ENCODE results near the gene SH3PXD2B. TPM values are rescaled to one million over a fixed set of nuclear protein-coding genes. Genes with fewer than 3 reads are reported as not detected.

Gene SH3PXD2B
- total RNA-seq, 1 experiment from 2014 or later, result 64.1 TPM

DNA sequence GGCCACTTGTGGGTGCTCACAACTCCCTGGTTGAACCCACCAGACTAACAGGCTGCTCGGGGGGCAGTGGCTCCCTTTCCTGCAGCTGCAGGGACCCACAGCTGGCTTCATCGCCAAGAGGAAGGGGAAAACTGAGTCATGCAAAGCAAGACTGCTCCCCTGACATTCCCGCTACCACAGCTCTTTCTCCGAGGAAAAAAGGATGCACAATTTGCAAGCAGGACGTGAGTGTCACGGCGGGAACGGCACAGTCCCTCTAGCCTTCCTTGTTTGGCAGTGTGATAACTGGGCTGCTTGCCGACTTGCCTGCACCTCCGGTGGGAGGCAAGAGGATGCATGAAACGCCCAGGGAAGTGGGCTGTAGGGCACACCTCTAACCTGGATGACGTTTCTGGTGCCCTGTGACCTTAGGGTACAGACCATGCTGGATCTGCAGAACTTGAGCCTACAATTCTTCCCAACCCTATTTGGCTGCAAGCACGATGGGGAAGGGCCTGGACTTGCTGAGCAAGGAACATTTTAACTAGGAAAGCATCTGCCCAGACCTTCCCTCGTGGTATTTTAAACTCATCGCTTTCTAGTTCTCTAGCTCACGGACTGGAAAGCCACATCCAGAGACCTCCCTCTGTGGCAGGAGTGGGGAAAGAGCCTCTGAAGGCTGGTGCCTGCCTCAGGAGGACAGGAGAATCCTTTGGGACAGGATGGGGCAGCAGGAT is 7.8 kb downstream of the SH3PXD2B start (continued):
- TF ChIP-seq, protein P1, sequence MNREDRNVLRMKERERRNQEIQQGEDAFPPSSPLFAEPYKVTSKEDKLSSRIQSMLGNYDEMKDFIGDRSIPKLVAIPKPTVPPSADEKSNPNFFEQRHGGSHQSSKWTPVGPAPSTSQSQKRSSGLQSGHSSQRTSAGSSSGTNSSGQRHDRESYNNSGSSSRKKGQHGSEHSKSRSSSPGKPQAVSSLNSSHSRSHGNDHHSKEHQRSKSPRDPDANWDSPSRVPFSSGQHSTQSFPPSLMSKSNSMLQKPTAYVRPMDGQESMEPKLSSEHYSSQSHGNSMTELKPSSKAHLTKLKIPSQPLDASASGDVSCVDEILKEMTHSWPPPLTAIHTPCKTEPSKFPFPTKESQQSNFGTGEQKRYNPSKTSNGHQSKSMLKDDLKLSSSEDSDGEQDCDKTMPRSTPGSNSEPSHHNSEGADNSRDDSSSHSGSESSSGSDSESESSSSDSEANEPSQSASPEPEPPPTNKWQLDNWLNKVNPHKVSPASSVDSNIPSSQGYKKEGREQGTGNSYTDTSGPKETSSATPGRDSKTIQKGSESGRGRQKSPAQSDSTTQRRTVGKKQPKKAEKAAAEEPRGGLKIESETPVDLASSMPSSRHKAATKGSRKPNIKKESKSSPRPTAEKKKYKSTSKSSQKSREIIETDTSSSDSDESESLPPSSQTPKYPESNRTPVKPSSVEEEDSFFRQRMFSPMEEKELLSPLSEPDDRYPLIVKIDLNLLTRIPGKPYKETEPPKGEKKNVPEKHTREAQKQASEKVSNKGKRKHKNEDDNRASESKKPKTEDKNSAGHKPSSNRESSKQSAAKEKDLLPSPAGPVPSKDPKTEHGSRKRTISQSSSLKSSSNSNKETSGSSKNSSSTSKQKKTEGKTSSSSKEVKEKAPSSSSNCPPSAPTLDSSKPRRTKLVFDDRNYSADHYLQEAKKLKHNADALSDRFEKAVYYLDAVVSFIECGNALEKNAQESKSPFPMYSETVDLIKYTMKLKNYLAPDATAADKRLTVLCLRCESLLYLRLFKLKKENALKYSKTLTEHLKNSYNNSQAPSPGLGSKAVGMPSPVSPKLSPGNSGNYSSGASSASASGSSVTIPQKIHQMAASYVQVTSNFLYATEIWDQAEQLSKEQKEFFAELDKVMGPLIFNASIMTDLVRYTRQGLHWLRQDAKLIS (CRISPR knock-in tag; IDR thresholded peaks at IDR 0.05; ENCODE audit: borderline replicate concordance), result no peak

DNA sequence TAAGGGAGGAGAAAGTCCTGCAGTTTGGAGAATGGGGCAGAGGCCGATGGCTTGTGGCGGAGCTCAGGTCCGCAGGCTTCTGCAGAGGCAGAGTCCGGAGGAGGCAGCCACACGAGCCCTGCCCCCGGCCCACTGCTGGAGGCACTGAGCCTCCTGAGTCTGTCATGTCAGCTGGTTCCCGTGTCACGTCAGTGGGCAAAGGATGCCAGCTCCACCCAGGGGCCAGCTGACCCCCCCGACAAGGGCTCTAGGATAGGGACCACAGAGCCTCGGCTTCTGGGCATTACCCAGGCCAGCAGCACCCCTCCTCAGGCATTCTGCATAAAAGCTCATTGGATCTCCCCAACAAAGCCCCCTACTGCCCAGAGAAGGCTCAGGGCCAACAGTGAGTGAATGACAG is 8.5 kb downstream of the SH3PXD2B start:
- H3K36me3 Mint-ChIP-seq, result no peaks in the 10 kb centered on the region; the same call in 1 of the 2 replicates
- H3K9me3 Mint-ChIP-seq, result no peaks in the 10 kb centered on the region
- no peak overlapping the region for H3K27ac Mint-ChIP-seq
- no peak for DNase-seq (ENCODE audit: low spot score)
- TF ChIP-seq, protein P2, sequence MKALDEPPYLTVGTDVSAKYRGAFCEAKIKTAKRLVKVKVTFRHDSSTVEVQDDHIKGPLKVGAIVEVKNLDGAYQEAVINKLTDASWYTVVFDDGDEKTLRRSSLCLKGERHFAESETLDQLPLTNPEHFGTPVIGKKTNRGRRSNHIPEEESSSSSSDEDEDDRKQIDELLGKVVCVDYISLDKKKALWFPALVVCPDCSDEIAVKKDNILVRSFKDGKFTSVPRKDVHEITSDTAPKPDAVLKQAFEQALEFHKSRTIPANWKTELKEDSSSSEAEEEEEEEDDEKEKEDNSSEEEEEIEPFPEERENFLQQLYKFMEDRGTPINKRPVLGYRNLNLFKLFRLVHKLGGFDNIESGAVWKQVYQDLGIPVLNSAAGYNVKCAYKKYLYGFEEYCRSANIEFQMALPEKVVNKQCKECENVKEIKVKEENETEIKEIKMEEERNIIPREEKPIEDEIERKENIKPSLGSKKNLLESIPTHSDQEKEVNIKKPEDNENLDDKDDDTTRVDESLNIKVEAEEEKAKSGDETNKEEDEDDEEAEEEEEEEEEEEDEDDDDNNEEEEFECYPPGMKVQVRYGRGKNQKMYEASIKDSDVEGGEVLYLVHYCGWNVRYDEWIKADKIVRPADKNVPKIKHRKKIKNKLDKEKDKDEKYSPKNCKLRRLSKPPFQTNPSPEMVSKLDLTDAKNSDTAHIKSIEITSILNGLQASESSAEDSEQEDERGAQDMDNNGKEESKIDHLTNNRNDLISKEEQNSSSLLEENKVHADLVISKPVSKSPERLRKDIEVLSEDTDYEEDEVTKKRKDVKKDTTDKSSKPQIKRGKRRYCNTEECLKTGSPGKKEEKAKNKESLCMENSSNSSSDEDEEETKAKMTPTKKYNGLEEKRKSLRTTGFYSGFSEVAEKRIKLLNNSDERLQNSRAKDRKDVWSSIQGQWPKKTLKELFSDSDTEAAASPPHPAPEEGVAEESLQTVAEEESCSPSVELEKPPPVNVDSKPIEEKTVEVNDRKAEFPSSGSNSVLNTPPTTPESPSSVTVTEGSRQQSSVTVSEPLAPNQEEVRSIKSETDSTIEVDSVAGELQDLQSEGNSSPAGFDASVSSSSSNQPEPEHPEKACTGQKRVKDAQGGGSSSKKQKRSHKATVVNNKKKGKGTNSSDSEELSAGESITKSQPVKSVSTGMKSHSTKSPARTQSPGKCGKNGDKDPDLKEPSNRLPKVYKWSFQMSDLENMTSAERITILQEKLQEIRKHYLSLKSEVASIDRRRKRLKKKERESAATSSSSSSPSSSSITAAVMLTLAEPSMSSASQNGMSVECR (CRISPR knock-in tag; IDR thresholded peaks at IDR 0.05; ENCODE audit: borderline replicate concordance), result no peak
- TF ChIP-seq, protein P3, sequence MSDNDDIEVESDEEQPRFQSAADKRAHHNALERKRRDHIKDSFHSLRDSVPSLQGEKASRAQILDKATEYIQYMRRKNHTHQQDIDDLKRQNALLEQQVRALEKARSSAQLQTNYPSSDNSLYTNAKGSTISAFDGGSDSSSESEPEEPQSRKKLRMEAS (CRISPR knock-in tag; IDR thresholded peaks at IDR 0.05), result no peak
- no peak for TF ChIP-seq RORB (CRISPR knock-in tag; IDR thresholded peaks at IDR 0.05)
- no peak overlapping the region for H3K4me3 Mint-ChIP-seq
- no peak; the same call in 1 of the 2 replicates for ATAC-seq
- no peaks in the 10 kb centered on the region for H3K27me3 Mint-ChIP-seq (ENCODE audit: low read depth)
- ChIA-PET POLR2A (no interaction called here), CTCF (interaction anchor here (1.2 kb wide), 1 partner anchor 112 kb away, joined by 4 read pairs; no protein-coding TSS in a partner anchor)
- H3K4me1 Mint-ChIP-seq, result peaks cover 35% of the 10 kb centered on the region

DNA sequence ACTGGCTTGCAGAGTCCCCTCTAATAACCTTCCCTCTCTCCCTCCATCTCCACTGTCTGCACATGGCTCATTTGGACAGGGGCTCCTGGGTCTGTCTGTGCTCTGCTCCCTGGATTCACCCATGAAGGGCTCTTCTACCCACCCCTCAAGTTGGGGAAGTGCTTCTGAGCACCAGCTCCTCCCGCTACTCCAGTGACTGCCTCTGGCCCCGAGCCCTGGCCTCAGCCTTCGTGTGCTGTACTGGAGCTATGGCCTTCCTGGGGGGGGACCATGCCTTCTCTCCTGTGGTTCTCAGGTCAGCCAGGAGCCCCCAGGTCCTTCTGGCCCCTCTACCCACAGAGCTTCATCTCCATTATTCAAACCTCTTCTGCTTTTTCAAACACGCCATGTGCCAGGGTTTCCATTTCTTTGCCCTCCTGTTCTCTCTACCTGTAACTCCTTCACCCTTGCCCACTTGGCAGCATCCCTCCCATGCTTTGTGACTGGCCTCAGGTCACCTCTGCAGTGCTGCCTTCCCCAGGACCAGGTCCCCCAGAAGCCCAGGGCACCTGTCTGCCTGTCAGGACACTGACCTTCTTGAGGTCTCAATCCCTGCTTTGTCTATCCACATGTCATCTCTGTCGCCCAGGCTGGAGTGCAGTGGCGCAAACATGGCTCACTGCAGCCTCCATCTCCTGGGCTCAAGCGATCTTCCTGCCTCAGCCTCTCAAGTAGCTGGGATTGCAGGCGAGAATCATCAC is 9.5 kb downstream of the SH3PXD2B start:
- no peak for TF ChIP-seq JUN (CRISPR knock-in tag; IDR thresholded peaks at IDR 0.05)
- TF ChIP-seq ZMAT4 (CRISPR knock-in tag; IDR thresholded peaks at IDR 0.05), result no peak
- no peak for TF ChIP-seq SMAD4 (CRISPR knock-in tag; IDR thresholded peaks at IDR 0.05)
- TF ChIP-seq PRRX2 (CRISPR knock-in tag; IDR thresholded peaks at IDR 0.05), result no peak
- no peak for TF ChIP-seq MXD4 (CRISPR knock-in tag; IDR thresholded peaks at IDR 0.05; ENCODE audit: borderline replicate concordance)
- TF ChIP-seq PREB (CRISPR knock-in tag; IDR thresholded peaks at IDR 0.05; ENCODE audit: borderline replicate concordance), result no peak
- no peak for TF ChIP-seq FOXK1 (CRISPR knock-in tag; IDR thresholded peaks at IDR 0.05)
- no peak for TF ChIP-seq FOXP1 (CRISPR knock-in tag; IDR thresholded peaks at IDR 0.05; ENCODE audit: borderline replicate concordance)
- TF ChIP-seq, protein P4, sequence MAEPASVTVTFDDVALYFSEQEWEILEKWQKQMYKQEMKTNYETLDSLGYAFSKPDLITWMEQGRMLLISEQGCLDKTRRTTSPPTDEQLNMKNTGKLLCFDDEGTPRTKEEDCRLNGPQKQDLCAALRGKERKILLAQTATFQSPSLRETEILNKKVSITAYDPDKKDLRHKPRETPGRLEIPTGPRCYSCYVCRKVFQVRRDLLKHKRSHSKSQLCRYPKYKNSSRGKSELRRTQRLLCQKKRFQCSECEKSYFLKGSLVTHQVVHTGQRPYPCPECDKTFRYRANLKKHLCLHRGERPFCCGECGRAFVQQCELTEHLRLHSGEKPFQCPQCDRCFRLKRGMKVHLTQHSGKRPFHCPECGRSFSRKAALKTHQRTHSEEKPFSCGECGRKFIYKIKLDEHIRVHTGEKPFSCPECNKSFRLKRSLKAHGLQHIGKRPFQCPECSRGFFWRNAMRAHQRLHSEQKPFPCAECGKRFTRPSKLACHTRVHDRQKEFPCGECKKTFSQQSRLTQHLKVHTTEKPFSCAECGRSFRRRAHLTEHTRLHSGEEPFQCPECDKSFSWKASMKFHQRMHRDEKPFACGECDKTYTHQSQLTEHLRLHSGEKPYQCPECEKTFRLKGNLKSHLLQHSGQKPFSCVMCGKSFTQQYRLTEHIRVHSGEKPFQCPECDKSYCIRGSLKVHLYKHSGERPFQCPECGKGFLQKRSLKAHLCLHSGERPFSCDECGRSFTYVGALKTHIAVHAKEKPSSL (CRISPR knock-in tag; conservative IDR thresholded peaks at IDR 0.05), result no peak
- TF ChIP-seq ZNF423 (CRISPR knock-in tag; IDR thresholded peaks at IDR 0.05), result no peak
- TF ChIP-seq, protein P5, sequence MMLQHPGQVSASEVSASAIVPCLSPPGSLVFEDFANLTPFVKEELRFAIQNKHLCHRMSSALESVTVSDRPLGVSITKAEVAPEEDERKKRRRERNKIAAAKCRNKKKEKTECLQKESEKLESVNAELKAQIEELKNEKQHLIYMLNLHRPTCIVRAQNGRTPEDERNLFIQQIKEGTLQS (CRISPR knock-in tag; conservative IDR thresholded peaks at IDR 0.05), result no peak
- TF ChIP-seq ETV6 (CRISPR knock-in tag; IDR thresholded peaks at IDR 0.05), result no peak
- no peak for TF ChIP-seq KAT7 (CRISPR knock-in tag; IDR thresholded peaks at IDR 0.05; ENCODE audit: borderline replicate concordance)
- no peaks in the 10 kb centered on the region; the same call in 1 of the 2 replicates for H3K36me3 Mint-ChIP-seq
- ChIA-PET POLR2A (interaction anchor here (0.6 kb wide), 1 partner anchor 791 kb away, joined by 3 read pairs; no protein-coding TSS in a partner anchor), CTCF (no interaction called here)
- peaks cover 28% of the 10 kb centered on the region for H3K4me1 Mint-ChIP-seq
- H3K9me3 Mint-ChIP-seq, result no peaks in the 10 kb centered on the region
- H3K4me3 Mint-ChIP-seq, result no peak overlapping the region
- H3K27ac Mint-ChIP-seq, result no peak overlapping the region
- no peaks in the 10 kb centered on the region for H3K27me3 Mint-ChIP-seq (ENCODE audit: low read depth)
- DNase-seq (ENCODE audit: low spot score) (no peak), ATAC-seq (no peak)
